ENCODE measurements around the gene SCEL.

DNA sequence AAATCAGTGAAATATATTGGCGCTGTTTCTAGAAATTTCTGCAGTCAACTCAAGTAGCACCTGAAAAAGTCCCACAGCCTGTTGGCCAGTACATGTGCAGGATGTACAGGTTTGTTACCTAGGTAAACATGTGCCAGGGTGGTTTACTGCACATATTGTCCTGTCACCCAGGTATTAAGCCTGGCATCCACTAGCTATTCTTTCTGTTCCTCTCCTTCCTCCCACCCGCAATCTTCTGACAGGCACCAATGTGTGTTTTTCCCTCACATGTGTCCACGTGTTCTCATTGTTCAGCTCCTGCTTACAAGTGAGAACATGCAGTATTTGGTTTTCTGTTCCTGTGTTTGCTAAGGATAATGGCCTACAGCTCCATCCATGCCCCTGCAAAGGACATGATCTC lies 13.1 kb upstream of the SCEL start:
- no peak for TF ChIP-seq POLR2A (IDR thresholded peaks at IDR 0.05)
- TF ChIP-seq, protein P1, sequence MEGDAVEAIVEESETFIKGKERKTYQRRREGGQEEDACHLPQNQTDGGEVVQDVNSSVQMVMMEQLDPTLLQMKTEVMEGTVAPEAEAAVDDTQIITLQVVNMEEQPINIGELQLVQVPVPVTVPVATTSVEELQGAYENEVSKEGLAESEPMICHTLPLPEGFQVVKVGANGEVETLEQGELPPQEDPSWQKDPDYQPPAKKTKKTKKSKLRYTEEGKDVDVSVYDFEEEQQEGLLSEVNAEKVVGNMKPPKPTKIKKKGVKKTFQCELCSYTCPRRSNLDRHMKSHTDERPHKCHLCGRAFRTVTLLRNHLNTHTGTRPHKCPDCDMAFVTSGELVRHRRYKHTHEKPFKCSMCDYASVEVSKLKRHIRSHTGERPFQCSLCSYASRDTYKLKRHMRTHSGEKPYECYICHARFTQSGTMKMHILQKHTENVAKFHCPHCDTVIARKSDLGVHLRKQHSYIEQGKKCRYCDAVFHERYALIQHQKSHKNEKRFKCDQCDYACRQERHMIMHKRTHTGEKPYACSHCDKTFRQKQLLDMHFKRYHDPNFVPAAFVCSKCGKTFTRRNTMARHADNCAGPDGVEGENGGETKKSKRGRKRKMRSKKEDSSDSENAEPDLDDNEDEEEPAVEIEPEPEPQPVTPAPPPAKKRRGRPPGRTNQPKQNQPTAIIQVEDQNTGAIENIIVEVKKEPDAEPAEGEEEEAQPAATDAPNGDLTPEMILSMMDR (IDR thresholded peaks at IDR 0.05): no peak
